NCI-H2081 (cell line): Measurements from ENCODE around the gene RAPGEF2.
A peak's percentile ranks its signal among the peaks of the same experiment; 100 is the strongest.
"Not testable (repeated sequence)": the region's sequence is repeated elsewhere in the genome, so short reads cannot be mapped to it uniquely, and the experiment has no call there.

Experiments
- DNase-seq, 2 experiments: peaks; one replicate each; lab custom pipeline; 2025; lab: John Stamatoyannopoulos, UW

Gene RAPGEF2

DNA sequence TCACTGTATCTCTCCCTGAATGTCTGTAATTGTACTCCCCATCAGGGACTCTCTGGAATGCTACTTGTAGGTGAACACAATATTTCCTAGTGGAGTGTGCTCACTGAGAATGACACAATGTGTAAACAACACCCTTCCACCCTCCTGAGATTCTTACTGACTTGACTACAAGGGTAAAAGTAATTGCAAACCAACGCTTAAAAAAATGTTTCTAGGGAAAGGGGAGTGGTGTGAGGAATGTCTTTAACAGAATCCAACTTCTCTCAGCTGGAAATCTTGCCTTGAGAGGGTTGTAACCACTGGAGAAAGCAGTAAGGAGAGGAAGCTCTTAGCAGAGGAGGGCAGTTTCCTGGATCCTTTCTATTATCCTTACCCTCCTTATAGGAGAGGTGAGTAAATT, 5.1 kb upstream of the RAPGEF2 start:
- DNase-seq, result no peak

DNA sequence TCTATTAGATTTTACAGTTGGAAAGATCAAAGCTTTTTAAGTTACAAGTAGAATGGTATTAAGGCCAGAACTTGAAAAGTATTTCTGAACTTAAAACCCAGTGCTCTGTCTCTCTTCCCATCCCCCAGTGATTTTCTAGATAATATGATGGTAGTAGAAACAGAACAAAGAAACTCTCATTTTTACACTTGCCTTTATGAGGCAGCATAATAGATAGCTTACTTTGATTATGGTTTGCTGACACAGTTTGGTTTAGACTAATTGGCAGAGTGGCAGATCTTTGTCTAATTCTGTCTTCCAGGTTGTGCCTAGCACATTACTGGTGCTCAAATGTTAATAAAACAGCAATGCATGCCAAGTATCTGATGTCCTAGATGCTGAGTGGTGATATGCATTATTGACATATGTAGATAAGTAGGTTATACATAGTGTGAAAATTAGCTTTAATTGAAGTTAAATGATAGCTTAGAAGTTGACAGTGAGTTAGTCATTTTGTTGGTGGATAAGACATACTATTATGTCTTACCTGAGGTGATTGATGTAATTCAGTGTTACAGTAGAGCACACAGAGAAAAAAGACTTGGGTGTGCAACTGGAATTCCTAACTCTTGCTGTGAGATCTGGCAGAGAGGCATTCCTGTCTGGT, 4.3 kb upstream of the RAPGEF2 start:
- peak; percentile 41 to 79 for DNase-seq

DNA sequence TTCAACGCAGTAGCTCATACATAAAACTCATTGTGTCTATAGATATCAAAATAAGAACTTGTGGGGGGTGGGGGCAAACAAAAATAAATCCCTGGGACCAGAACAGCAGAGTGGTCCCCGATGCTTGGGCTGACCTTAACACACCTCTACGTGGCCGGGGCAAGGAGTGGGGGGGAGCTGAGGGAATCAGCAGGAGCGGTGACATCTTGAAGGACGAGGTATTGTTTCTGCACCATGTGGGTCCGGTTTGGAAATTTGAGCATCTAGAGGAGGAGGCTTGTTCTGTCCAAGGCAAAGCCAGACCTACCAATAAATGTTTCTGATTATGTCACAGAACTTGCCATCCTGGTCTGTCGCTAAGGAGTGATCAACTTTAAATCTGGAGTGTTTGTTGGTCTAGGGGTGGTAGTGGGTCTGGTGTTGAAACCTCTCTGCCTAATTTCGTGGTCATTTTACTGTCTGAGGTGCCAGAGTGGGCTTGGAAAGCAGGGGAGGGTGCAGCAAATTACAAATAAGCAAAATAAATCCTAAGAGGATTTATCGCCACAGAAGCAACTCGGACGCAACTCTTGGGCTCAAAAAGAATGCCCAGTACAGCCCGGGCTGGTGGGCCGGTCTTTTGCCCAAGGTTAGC, 774 bp upstream of the RAPGEF2 start:
- no peak for DNase-seq

DNA sequence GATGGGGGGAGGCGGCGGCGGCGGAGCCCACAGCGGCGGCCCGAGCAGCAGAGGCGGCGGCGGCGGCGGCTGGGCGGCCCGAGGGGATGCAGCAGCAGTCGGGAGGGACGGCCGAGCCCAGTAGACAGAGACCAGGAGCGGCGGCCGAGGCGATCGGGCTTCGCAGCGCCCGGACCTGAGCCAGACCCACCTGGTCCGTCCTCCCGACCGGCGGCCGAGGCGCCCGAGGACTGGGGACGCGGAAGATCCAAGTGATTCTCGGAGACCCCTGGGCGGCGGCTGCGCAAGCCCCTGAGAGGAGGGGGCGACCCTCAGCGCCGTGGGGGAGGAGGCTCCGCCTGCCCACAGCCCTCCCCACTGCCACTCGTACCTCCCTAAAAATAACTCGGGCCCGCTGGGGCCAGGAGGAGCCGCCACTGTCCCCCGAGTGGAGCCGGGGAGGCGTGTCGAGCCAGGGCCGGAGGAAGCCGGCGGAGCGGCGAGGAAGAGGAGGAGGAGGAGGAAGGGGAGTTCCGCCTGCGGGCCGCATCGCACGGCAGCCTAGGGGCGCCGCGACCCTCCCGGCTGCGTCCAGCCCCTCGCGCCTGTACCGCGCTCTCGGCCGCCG, 608 bp downstream of the RAPGEF2 start:
- peak; percentile 3 to 43 for DNase-seq

DNA sequence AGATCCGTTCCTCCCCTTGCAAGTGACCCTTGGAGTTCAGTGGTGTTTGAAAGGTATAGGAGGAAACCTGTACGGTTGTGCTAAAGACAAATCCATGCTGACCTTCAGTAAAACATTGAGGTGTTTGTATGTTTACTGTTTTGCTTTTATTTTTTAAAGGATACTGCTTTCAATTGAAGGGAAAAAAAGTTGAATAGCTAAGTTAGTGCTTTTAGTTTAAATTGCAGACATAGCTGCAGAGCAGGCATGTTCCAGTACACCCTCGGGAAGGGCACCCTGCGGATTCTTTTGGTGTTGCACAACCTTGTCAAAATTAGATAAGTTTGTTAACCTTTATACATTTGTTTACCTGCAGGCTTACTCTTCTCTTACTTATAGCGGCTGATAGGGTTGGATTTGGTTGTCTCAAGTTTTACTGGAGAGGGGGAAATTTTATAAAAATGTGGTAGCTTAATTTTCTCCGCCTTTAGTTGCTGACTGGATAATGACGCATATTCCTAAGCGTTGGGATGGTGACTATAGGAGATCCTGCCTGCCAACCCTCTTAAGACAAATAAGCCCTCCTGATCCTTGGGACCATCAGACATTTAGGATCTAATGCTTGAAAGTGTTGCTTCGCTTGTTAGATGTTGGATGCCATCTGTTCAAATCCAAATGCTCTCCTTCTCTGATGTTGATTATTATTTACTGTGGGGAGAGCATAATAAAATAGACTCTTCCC, 2.0 kb downstream of the RAPGEF2 start:
- no peak for DNase-seq

DNA sequence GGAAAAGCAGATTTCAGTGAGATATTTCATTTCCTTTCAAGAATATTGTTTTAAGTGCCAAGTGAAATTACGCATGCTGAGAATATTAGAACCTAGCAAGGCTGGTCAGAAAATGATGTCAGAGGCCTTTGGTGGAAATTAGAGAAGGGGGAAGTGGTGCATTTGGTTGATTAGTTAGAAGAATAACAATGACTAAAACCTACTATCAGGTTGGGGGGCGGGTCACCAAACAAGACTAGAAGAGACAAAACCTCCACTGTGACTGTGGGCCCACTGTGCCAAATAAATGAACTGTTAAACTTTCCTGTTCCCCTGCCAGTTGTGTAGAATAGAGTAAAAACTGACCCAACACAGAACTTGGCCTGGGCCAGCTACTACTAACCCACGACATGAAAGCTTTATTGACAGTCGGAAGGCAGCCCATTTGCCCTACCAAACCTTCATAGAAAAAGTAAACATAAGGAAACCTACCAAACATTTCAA, 2.9 kb downstream of the RAPGEF2 start:
- no peak for DNase-seq

DNA sequence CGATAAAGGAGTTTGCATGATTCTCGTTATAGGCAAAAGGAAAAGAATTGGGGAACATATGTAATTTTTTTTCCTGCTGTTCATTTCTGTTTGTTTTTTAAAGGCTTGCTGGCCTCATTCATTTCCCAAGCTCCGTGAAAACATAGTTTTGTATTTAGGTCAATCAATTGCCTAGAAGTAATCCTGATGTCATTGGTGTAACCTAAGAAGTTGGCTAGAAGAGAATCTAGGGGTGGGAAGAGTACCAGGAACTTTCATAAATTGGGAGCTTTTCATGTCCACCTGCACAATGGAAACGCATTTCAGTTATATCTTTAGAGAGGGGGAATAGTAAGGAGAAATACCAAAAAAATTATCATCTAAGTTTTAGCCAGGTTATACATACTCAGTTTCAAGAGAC, 3.8 kb downstream of the RAPGEF2 start:
- DNase-seq, result no peak

DNA sequence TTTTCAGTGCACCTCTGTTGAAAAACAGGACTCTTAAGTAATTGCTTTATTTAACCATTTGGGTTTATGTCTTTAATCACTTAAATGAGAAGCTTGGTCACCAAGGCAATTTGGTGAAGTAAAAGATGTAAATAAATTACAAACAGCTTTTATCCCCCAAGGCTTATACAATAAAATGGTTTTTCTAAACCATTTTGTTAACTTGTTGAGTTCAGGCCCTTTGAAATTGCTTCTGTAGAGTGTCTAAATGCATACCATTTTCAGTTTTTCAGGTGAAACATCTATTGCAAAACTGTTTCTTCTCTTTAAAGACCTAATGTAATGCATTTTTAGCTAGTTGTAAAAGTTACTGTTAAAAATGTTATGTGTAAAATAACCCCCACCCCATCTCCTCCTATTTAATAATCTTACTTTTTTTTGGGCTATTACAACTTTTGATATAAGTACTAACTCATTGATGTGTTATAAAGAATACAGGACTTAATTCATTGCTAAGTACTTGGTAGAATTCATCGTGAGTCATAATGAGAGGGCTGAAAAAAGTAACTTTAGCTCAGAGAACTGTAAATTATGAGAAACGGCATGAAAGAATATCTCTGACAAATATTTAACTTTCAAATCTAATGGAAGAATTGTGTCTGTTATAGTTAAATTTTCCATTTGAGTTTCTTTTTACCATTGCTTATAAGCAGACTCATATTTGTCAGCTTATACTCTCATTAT, 4.5 kb downstream of the RAPGEF2 start:
- no peak for DNase-seq

DNA sequence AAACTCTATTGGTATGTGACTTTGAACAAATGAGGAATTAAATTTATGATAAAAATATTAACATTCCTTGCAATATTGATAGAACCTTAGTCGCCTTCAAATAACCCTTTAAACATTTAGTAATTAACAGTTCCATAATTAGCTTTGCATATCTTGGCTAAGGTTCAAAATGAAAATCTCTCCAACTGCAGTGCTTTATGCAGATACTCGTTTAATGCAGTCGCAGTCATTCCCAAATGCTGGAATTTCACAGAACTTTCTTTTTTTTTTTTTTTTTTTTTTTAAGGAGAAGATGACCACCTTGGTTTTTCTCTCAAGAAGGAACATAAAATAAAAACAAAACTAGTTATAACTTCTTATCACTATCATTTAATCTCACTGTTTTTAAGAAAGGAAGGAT, 5.2 kb downstream of the RAPGEF2 start:
- no peak for DNase-seq

DNA sequence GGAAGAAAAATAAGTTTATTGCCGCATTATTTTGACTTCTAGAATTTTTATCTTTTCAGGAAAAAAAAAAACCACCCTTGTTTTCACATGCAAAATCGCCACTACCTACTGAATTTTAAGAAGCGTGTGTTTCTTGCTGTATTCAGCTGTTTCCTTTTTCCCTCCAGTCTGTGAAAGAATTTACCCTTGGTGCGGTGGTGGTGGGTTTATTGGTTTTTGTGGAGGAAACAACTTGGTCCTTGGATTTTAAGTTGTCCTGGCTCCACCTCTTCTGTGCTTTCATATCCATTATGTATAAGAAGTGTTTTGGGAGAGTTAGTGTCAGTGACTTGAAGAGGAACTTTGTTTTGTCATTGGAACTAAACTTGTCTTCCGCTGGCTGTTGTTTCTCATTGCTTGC, 8.1 kb downstream of the RAPGEF2 start:
- DNase-seq, result no peak

DNA sequence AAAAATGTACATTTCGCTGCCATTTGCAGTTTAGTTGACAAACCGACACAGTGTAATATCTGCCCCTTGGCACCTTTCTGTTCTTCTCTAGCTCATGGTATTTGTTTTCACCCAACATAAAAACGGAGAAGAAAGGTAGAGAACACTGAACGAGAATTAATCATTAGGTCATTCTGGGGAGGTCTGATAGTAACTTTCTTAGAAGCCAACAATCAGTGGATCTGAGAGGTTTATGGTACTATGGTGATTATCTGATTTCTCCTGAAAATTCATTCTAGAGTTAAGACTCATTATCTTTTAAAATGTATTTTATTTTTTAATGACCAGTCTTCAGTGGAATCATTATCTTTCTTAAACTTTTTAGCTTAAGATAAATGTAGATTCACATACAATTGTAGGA, 8.5 kb downstream of the RAPGEF2 start:
- DNase-seq, result no peak

DNA sequence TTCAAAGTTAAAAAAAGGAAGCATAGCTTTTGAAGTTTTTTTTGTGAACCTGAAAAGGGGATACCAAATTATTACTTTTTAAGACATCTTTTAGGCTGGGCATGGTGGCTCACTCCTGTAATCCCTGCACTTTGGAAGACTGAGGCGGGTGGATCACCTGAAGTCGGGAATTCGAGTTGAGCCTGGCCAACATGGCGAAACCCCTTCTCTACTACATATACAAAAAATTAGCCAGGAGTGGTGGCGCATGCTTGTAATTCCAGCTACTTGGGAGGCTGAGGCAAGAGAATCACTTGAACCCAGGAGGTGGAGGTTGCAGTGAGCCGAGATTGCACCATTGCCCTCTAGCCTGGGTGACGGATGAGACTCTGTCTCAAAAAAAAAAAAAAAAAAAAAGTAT, 10.5 kb downstream of the RAPGEF2 start:
- DNase-seq, result not testable (repeated sequence)

DNA sequence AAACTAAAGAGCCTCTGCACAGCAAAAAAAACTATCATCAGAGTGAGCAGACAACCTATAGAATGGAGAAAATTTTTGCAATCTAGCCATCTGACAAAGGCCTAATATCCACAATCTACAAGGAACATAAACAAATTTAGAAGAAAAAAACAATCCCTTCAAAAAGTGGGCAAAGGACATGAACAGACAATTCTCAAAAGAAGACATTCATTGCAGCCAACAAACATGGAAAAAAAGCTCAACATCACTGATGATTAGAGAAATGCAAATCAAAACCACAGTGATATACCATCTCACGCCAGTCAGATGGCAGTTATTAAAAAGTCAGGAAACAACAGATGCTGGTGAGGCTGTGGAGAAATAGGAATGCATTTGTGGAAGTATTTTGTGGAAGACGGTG, 13.2 kb downstream of the RAPGEF2 start:
- DNase-seq, result not testable (repeated sequence)

DNA sequence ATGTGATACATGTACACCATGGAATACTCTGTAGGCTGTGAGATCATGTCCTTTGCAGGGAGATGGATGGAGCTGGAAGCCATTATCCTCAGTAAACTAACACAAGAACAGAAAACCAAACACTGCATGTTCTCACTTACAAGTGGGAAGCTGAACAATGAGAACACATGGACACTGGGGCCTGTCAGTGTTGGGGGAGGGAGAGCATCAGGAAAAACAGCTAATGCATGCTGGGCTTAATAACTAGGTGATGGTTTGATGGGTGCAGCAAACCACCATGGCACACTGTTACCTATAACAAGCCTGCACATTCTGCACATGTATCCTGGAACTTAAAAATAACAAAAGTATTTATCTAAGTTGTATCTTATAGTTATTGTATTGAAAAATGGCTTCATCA, 13.8 kb downstream of the RAPGEF2 start:
- DNase-seq, result peak; percentile 19 to 63

DNA sequence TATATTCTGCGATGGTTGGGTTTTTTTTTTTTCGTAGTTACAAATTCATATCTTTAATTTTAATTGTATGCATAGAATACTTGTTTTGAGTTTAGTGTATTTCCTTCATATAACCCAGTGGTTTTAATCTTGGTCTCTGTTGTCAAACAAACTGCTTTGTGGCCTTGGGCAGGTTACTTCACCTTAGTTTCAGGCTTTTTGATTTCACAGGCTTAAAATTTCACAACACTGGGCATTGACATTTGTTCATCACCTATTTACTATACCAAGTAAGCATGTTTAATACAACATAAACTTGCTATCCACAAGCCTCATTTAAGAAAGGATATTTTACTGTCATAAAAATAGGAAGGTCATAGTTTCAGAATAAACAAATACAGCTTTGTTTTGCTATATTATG, 14.7 kb downstream of the RAPGEF2 start:
- no peak for DNase-seq

DNA sequence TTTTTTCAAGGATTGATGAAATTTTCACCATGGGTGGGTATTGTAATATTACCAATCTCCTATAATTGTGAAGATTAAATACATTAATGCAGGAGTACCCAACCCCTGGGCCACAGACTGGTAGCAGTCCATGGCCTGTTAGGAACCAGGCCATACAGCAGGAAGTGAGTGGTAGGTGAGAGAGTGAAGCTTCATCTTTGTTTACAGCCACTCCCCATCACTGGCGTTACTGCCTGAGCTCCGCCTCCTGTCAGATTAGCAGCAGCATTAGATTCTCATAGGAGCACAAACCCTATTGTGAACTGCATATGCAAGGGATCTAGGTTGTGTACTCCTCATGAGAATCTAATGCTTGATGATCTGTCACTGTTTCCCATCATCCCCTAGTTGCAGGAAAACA, 15.1 kb downstream of the RAPGEF2 start:
- DNase-seq, result no peak

DNA sequence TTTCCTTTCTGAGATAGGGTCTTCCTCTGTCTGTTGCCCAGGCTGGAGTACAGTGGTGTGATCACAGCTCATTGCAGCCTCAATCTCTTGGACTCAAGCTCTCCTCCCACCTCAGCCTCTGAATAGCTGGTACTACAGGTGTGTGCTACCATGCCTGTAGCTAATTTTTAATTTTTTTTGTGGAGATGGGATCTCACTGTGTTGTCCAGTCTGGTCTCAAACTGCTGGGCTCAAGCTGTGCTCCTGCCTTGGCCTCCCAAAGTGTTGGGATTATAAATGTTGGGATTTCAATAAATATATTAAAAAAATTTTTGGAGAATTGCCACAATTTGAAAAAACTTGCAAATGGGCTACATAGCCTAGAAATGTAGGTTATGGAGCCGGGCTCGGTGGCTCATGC, 18.5 kb downstream of the RAPGEF2 start:
- DNase-seq, result no peak

DNA sequence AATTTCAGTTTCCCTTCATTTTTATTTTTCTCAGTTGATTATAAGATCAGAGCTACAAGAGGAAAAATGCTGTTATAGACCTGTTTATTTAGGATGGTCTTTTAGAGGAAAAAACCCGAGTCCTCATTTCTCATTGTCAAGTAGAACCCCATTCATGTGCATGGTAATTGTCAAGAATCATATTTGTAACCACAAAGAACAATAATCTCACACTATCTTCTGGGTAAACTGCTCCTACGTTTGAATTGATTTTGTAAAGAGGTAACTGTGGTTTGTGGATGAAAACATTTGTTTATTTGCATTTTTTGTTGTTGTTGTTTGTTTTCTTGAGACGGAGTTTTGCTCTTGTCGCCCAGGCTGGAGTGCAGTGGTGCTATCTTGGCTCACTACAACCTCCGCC, 23.8 kb downstream of the RAPGEF2 start:
- DNase-seq, result no peak

DNA sequence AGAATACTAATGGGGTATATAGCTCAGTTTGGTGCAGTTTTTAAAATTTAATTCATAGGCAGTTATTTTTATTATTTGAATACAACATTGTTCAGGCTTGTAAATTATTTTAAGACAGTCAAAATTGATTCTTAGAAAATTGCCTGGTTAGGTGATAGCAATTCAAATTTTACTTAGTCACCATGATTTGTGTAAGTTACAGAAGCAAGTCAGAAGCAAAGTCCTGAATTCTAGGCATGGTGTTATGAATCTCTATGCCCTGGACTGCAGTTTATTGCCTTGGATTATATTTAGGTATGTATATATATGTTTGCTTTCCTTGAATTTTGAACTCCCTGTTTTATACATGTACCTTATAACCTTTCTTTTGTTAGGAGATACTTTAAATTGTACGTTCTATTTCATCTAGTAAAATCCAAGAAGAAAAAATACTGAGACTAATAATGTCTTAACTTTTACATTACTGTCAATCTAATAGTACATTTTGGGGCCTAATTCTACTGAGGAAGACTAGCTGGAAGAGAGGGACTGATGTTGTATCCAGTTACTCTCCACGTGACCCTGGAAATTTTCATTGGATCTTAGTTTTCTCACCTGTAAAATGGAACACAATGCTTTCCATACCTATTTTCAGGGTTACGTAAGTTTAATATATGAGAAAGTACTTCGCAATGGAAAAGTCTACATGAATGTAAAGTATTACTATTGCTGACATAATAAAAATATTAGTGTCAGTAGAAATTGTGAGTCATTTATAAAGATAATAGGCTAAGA, 25.1 kb downstream of the RAPGEF2 start:
- DNase-seq, result no peak

DNA sequence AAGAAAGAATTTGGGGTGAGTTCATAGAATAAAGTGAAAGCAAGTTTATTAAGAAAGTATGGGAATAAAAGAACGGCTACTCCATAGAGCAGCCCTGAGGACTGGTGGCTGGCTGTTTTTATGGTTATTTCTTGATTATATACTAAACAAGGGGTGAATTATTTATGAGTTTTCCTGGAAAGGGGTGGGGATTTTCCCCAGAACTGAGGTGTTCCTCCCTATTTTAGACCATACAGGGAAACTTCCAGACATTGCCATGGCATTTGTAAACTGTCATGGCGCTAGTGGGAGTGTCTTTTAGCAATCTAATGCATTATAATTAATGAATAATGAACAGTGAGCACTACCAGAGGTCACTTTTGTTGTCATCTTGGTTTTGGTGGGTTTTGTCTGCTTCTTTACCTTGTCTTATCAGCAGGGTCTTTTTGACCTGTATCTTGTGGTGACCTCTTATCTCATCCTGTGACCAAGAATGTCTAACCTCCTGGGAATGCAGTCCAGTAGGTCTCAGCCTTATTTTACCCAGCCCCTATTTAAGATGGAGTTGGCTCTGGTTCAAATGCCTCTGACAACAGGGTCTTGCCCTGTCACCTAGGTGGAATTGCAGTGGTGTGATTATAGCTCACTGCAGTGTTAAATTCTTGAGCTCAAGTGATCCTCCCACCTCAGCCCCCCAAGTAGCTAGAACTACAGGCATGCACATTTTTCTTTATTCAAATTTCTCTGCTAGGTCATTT, 27.1 kb downstream of the RAPGEF2 start:
- DNase-seq, result no peak

DNA sequence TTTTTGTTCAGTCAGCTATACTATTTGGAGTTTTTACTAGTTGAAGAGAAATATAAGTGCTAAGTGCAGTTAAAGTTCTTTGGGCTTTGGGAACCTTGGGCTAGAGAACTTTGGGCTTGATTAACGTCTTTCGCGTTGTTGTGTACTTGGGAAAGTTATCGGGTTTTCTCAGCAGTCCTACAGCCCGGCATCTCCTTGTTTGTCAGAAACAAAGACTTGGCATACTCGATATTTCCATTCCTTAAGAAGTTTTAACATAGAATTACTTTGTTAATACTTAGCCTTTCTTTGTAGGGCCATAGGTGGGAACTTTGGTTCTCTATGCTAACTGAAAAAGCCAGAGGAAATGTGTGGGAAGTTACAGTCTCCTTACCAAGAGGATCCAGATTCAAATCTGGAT, 28.7 kb downstream of the RAPGEF2 start:
- no peak for DNase-seq
